Ovary (tissue), 9 donors: ENCODE data around the gene ADM. TPM values are rescaled to one million over a fixed set of nuclear protein-coding genes. Genes with fewer than 3 reads are reported as not detected.

Experiments used
- DNase-seq, 5 donors: peaks; one replicate each; pipeline ENCODE4 v3.0.0-alpha.2; 2019 to 2020
- H3K27ac ChIP-seq, 2 donors: fragments of 200-600 bp; one replicate each; pipeline versions ENCODE4 v1.5.1 to v1.8.0; 2019 to 2022
- H3K27me3 ChIP-seq: fragments of 200-600 bp; one replicate; pipeline ENCODE4 v1.8.0; 2022
- H3K36me3 ChIP-seq: fragments of 200-600 bp; sonication (generic); one replicate; pipeline ENCODE4 v1.5.1; 2019
- H3K4me1 ChIP-seq: one replicate; pipeline ENCODE4 v1.8.1; 2013; ENCODE audit warnings: mild to moderate bottlenecking, moderate library complexity; ENCODE audit not compliant: insufficient read depth
- H3K4me3 ChIP-seq: fragments of 200-600 bp; sonication (generic); one replicate; pipeline ENCODE4 v1.5.1; 2017
- H3K9me3 ChIP-seq, 2 donors: fragments of 200-600 bp in 1 of 2; sonication (generic) in 1 of 2; one replicate each; pipeline versions ENCODE4 v1.5.1 to v1.8.1; 2013 to 2019; ENCODE audit warnings: mild to moderate bottlenecking in 1 of 2, moderate library complexity in 1 of 2
- EP300 ChIP-seq: sonication (generic); formaldehyde crosslinking; IDR thresholded peaks from one replicate; pipeline ENCODE4 v1.6.1; 2017; ENCODE audit warnings: antibody characterized with exemption
- POLR2A ChIP-seq: fragments of 450-650 bp; IDR thresholded peaks from one replicate; pipeline ENCODE4 v1.6.1; 2017; ENCODE audit warnings: antibody characterized with exemption, mild to moderate bottlenecking, moderate library complexity
- WGBS, 3 donors: extraction: QIAGEN DNeasy Blood & Tissue Kit in 1 of 3; methylation state at CpG; one replicate each; pipeline versions ENCODE4 v1.1.5 to v1.1.7; 2013 to 2017; 5-methylcytosine and 5-hydroxymethylcytosine counted together
- intact Hi-C, 4 donors: fragments of 100-400 bp; cut with DNase I; formaldehyde crosslinking; loops; one replicate each; pipeline versions ENCODE4 v1.11.0 to v1.15.1; 2022 to 2023
- polyA plus RNA-seq, 2 donors: library from polyadenylated mRNA; stranded (reverse); fragments of 200-250 nt in 1 of 2; fragments of 350-450 nt in 1 of 2; fragmentation: Illumina TruSeq in 1 of 2; extraction: RNeasy Lipid Tissue Mini Kit (QIAGEN cat#74804) in 1 of 2; gene quantifications; one replicate each; pipeline ENCODE4 v1.2.3, GENCODE V29; 2013 to 2014
- total RNA-seq, 7 donors: library from RNA; depleted of rRNA in 2 of 7; stranded (reverse); fragments of >200 nt in 2 of 7; fragmentation: NEBNext Ultra II Directional in 3 of 7; extraction: Animal tissue kit (Norgen Biotek cat#: 25700) in 3 of 7; gene quantifications; one replicate each; pipeline versions ENCODE4 v1.1.0 to v1.2.4, GENCODE V29; 2016 to 2023
- TF ChIP-seq, protein P1 (sequence below), 3 donors: fragments of 450-650 bp in 2 of 3; fragments of 200-600 bp in 1 of 3; IDR thresholded peaks; one replicate each; pipeline versions ENCODE4 v1.5.1 to v1.8.0; 2016 to 2022; ENCODE audit warnings: antibody characterized with exemption in 3 of 3, mild to moderate bottlenecking in 1 of 3
- donor health status: DM: no; HTN: no; CAD: no; lungs with moderate emphysema.
- donor health status: DM: no; HTN: no; CAD: no.
- donor health status: Bipolar disorder and iron deficiency.
- donor health status: DM: yes; HTN: yes; CAD: no.
- donor health status: DM: no; HTN: no; CAD: no.
- donor health status: DM: yes; HTN: yes; CAD: no.

ADM gene
- total and polyA plus RNA-seq, 9 donors = 8.2 to 83.8 (median 32.1) TPM

DNA sequence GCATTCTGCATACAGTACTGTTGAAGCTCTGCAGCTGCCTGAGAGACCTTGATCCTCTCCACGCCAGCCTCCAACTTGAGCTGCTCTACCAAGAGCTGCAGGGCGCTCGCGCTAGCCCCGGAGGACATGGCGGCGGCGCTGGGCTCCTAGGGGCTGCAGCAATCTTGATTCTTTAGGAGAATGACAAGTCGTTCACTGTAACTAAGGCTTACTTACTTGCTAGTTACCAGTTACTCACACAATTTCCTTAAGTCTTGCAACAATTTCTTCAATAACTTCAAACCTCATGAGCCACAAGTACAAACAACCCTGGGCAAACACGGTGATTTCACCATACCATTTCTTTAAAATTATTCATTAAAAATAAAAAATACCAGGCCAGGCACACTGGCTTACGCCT, 32.7 kb upstream of the ADM start:
- no peak overlapping the region for H3K4me3 ChIP-seq
- H3K4me1 ChIP-seq = peaks cover 4% of the 10 kb centered on the region
- no peaks in the 10 kb centered on the region for H3K9me3 ChIP-seq
- TF ChIP-seq, protein P1, sequence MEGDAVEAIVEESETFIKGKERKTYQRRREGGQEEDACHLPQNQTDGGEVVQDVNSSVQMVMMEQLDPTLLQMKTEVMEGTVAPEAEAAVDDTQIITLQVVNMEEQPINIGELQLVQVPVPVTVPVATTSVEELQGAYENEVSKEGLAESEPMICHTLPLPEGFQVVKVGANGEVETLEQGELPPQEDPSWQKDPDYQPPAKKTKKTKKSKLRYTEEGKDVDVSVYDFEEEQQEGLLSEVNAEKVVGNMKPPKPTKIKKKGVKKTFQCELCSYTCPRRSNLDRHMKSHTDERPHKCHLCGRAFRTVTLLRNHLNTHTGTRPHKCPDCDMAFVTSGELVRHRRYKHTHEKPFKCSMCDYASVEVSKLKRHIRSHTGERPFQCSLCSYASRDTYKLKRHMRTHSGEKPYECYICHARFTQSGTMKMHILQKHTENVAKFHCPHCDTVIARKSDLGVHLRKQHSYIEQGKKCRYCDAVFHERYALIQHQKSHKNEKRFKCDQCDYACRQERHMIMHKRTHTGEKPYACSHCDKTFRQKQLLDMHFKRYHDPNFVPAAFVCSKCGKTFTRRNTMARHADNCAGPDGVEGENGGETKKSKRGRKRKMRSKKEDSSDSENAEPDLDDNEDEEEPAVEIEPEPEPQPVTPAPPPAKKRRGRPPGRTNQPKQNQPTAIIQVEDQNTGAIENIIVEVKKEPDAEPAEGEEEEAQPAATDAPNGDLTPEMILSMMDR (IDR thresholded peaks at IDR 0.05) = no peak
- TF ChIP-seq POLR2A (no peak), EP300 (no peak)
- no peaks in the 10 kb centered on the region for H3K27me3 ChIP-seq
- intact Hi-C loops = no loop called here
- no peaks in the 10 kb centered on the region for H3K36me3 ChIP-seq
- DNase-seq = no peak
- H3K27ac ChIP-seq = no peak overlapping the region
- 56 to 96% (median 91%) methylated on average over 3 to 10 of the region's 11 CpGs for WGBS, 3 donors

DNA sequence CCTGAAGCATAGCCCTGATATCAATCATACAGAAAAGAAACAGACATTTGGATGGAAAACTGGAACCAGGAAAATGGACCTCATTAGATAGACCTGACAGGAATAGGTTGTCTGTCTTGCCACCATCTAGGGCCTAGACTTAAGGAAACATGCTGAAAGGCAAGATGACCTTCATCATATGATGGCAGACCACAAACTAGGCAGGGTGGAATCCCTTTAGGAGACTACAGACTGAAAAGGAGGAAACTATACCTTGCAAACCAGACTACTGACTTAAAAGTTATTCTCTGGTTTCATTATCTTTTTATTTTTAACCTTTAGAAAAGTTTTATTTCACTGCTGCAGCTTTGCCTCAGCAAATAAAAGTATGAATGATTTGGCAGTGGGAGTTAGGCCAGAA, 31.1 kb upstream of the ADM start:
- no peak for TF ChIP-seq POLR2A
- TF ChIP-seq EP300 = no peak
- TF ChIP-seq, protein P1 (IDR thresholded peaks at IDR 0.05) = no peak
- Histone ChIP-seq H3K27me3 (no peaks in the 10 kb centered on the region), H3K9me3 (no peaks in the 10 kb centered on the region), H3K4me3 (no peak overlapping the region), H3K36me3 (no peaks in the 10 kb centered on the region), H3K27ac (no peak overlapping the region), H3K4me1 (peaks cover 4% of the 10 kb centered on the region)
- intact Hi-C loops = no loop called here
- DNase-seq = no peak

DNA sequence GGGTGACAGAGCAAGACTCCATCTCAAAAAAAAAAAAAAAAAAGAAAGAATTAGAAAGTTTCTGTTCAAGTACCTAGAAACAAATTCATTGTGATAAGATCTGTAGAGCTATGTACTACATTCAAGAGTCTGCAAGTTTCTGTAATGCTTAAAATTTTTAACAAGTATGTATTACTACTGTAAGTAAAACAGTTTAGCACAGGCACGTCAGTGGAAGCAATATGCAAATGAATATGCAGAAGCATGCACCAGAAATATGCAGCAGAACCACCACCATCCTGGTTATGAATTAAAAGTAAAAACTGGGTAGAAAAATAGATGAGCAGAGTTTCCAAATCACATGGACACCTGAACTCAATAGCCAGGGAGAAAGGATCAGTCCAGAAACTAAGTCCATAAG, 30.1 kb upstream of the ADM start:
- intact Hi-C loops = no loop called here
- H3K27ac ChIP-seq = no peak overlapping the region
- H3K9me3 ChIP-seq = no peaks in the 10 kb centered on the region
- TF ChIP-seq EP300 (no peak), POLR2A (no peak)
- TF ChIP-seq, protein P1 (IDR thresholded peaks at IDR 0.05) = no peak
- H3K27me3 ChIP-seq = no peaks in the 10 kb centered on the region
- no peak for DNase-seq
- H3K36me3 ChIP-seq = no peaks in the 10 kb centered on the region
- WGBS, 3 donors = 32 to 50% (median 44%) methylated on average over 1 of the region's 1 CpG
- peaks cover 4% of the 10 kb centered on the region for H3K4me1 ChIP-seq
- H3K4me3 ChIP-seq = no peak overlapping the region

DNA sequence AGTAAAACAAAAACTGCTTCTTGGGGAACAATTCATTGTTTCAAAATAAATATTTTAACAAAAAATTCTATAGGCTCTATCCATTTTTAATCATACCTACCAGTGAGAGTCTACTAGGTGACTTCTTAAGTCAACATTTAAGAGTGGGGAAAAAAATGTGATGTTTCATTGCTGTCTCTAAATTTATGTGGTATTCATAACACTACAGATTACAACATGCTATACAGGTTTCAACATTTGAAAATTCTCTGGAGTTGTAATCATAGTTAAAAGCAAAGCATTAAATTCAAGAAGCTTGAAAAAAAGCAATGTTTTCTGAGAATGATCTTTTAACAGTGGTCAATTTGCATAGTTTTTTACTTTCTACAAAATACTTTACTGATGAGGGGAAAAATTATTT, 29.2 kb upstream of the ADM start:
- TF ChIP-seq, protein P1 (IDR thresholded peaks at IDR 0.05) = no peak
- TF ChIP-seq EP300 = no peak
- no peak for TF ChIP-seq POLR2A
- Histone ChIP-seq H3K27me3 (no peaks in the 10 kb centered on the region), H3K36me3 (no peaks in the 10 kb centered on the region), H3K27ac (no peak overlapping the region), H3K9me3 (no peaks in the 10 kb centered on the region), H3K4me3 (no peak overlapping the region), H3K4me1 (peaks cover 4% of the 10 kb centered on the region)
- intact Hi-C loops = no loop called here
- no peak for DNase-seq

DNA sequence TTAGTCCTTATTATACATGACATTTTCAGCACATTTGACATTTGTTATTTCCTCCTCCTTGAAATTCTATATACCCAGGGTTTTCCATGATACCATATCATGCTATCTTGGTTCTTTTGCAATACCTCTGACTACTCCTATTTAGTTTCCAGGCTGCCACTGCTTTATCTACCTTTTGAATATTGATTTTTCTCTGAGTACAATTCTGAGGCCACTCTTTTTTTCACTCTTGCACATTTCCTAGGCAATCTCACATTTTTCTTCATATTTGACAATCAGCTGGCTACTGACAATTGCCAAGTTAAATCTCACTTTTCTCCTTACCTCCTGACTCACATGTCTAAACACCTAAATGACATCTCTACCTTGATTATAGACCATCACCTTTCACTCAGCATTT, 22.8 kb upstream of the ADM start:
- no peaks in the 10 kb centered on the region for H3K36me3 ChIP-seq
- no peaks in the 10 kb centered on the region for H3K27me3 ChIP-seq
- H3K27ac ChIP-seq = no peak overlapping the region
- H3K4me3 ChIP-seq = no peak overlapping the region
- H3K4me1 ChIP-seq = peaks cover 1% of the 10 kb centered on the region
- no peaks in the 10 kb centered on the region for H3K9me3 ChIP-seq
- DNase-seq = no peak
- TF ChIP-seq, protein P1 (IDR thresholded peaks at IDR 0.05) = no peak
- no peak for TF ChIP-seq POLR2A
- TF ChIP-seq EP300 = no peak
- intact Hi-C loops = no loop called here
